Activated B cell treated with CpG ODN at 0.5 μM for 24 hours (primary cell): ENCODE data around the gene GOLGA6L7. TPM values are rescaled to one million over a fixed set of nuclear protein-coding genes. Genes with fewer than 3 reads are reported as not detected.
"Not testable (repeated sequence)": the region's sequence is repeated elsewhere in the genome, so short reads cannot be mapped to it uniquely, and the experiment has no call there.

ENCODE experiments used
- ATAC-seq: fragments of 200-7000 bp; cut with Tn5 transposase; one replicate; pipeline ENCODE4 v1.10.0; 2021; ENCODE audit warnings: low read depth, mild to moderate bottlenecking, moderate library complexity
- CTCF ChIA-PET: fragments of 350-600 bp; sonication (Branson Sonifier 250); formaldehyde crosslinking; loops from one replicate; lab custom pipeline; 2021; ENCODE audit warnings: antibody characterized with exemption; lab: Charles Lee
- POLR2A ChIA-PET: fragments of 350-600 bp; sonication (Branson Sonifier 250); formaldehyde crosslinking; loops from one replicate; lab custom pipeline; 2021; ENCODE audit warnings: antibody characterized with exemption; lab: Charles Lee
- DNase-seq: peaks from one replicate; pipeline ENCODE4 v3.0.0; 2022
- H3K27ac Mint-ChIP-seq: one replicate; pipeline ENCODE4 v1.8.0; 2020; ENCODE audit warnings: mixed read lengths
- H3K27me3 Mint-ChIP-seq: one replicate; pipeline ENCODE4 v1.8.0; 2021; ENCODE audit warnings: mixed read lengths
- H3K36me3 Mint-ChIP-seq: one replicate; pipeline ENCODE4 v1.8.0; 2021; ENCODE audit warnings: low read depth, mixed read lengths
- H3K4me1 Mint-ChIP-seq: one replicate; pipeline ENCODE4 v1.8.0; 2021; ENCODE audit warnings: mixed read lengths
- H3K4me3 Mint-ChIP-seq: one replicate; pipeline ENCODE4 v1.8.0; 2020; ENCODE audit warnings: mild to moderate bottlenecking, mixed read lengths
- H3K9me3 Mint-ChIP-seq: one replicate; pipeline ENCODE4 v1.8.0; 2020; ENCODE audit warnings: mixed read lengths
- intact Hi-C: fragments of 100-400 bp; cut with micrococcal nuclease; formaldehyde crosslinking; loops from one replicate; pipeline ENCODE4 v1.15.1; 2024
- total RNA-seq: library from RNA; stranded (reverse); gene quantifications from 2 replicates; pipeline ENCODE4 v1.2.3, GENCODE V29; 2022

Gene GOLGA6L7
- total RNA-seq, 1 donor from 2014 or later = not detected

GRCh38 chr15:28798234-28798633, 50.2 kb downstream of the GOLGA6L7 start:
- DNase-seq, ATAC-seq, H3K4me1 Mint-ChIP-seq, CTCF ChIA-PET, POLR2A ChIA-PET, H3K36me3 Mint-ChIP-seq, H3K27ac Mint-ChIP-seq, H3K4me3 Mint-ChIP-seq, intact Hi-C loops, H3K27me3 Mint-ChIP-seq, H3K9me3 Mint-ChIP-seq: not testable (repeated sequence)

- H3K27ac Mint-ChIP-seq, DNase-seq, H3K9me3 Mint-ChIP-seq, POLR2A ChIA-PET, H3K4me3 Mint-ChIP-seq, ATAC-seq, H3K4me1 Mint-ChIP-seq, CTCF ChIA-PET, H3K36me3 Mint-ChIP-seq: not testable (repeated sequence)
- peaks cover 21% of the 10 kb centered on the region for H3K27me3 Mint-ChIP-seq
- intact Hi-C loops = loop anchor here (5.0 kb wide), 1 partner anchor 667 kb away; no protein-coding TSS in a partner anchor
Measured at GRCh38 chr15:28794231-28794630, 54.2 kb downstream of the GOLGA6L7 start.

Other genes starting within 250 kb of the GOLGA6L7 start
- gene GOLGA8M, start 136.2 kb downstream of the GOLGA6L7 start, total RNA-seq = 0.78 TPM in 1 of 2 replicates, not detected in the other
- gene APBA2, start 37.3 kb upstream of the GOLGA6L7 start, total RNA-seq = not detected in 2 replicates